GM19240 (cell line): ENCODE data around the gene ADAMTS2.
"Not testable (repeated sequence)": the region's sequence is repeated elsewhere in the genome, so short reads cannot be mapped to it uniquely, and the experiment has no call there.

Source experiments
- DNase-seq: peaks from one replicate; pipeline ENCODE4 v3.0.0; 2011; ENCODE audit warnings: low spot score; ENCODE audit not compliant: insufficient read length

Gene ADAMTS2

GRCh38 chr5:179217956-179218942 is 127.0 kb downstream of the ADAMTS2 start:
- DNase-seq: no peak

GRCh38 chr5:179217356-179217755 is 127.9 kb downstream of the ADAMTS2 start:
- no peak for DNase-seq

- DNase-seq: not testable (repeated sequence)
Observed at GRCh38 chr5:179216381-179216780, 128.9 kb downstream of the ADAMTS2 start.

GRCh38 chr5:179215576-179215975 is 129.7 kb downstream of the ADAMTS2 start:
- DNase-seq: no peak

- no peak for DNase-seq
Observed at GRCh38 chr5:179214678-179215077, 130.6 kb downstream of the ADAMTS2 start.

- no peak for DNase-seq
Observed at GRCh38 chr5:179212870-179213269, 132.4 kb downstream of the ADAMTS2 start.

- DNase-seq: no peak
Observed at GRCh38 chr5:179211631-179212030, 133.6 kb downstream of the ADAMTS2 start.

GRCh38 chr5:179211068-179211467 is 134.2 kb downstream of the ADAMTS2 start:
- DNase-seq: no peak

- DNase-seq: no peak
Observed at GRCh38 chr5:179210478-179210877, 134.8 kb downstream of the ADAMTS2 start.

GRCh38 chr5:179209359-179210150 is 135.7 kb downstream of the ADAMTS2 start:
- no peak for DNase-seq

- DNase-seq: no peak
Observed at GRCh38 chr5:179208706-179209358, 136.4 kb downstream of the ADAMTS2 start.

GRCh38 chr5:179207920-179208705 is 137.1 kb downstream of the ADAMTS2 start:
- no peak for DNase-seq

GRCh38 chr5:179207470-179207869 is 137.8 kb downstream of the ADAMTS2 start:
- no peak for DNase-seq

- DNase-seq: no peak
Observed at GRCh38 chr5:179206366-179206765, 138.9 kb downstream of the ADAMTS2 start.

GRCh38 chr5:179205277-179205676 is 140.0 kb downstream of the ADAMTS2 start:
- no peak for DNase-seq

- no peak for DNase-seq
Observed at GRCh38 chr5:179204572-179204971, 140.7 kb downstream of the ADAMTS2 start.

GRCh38 chr5:179203248-179203647 is 142.0 kb downstream of the ADAMTS2 start:
- DNase-seq: no peak

GRCh38 chr5:179201986-179202385 is 143.3 kb downstream of the ADAMTS2 start:
- DNase-seq: no peak

- no peak for DNase-seq
Observed at GRCh38 chr5:179199246-179199645, 146.0 kb downstream of the ADAMTS2 start.

GRCh38 chr5:179198825-179199224 is 146.4 kb downstream of the ADAMTS2 start:
- no peak for DNase-seq
